Endothelial cell (in vitro differentiated cells): ENCODE measurements around the gene PRKACA. TPM values are rescaled to one million over a fixed set of nuclear protein-coding genes. Genes with fewer than 3 reads are reported as not detected.

Source experiments
- DNase-seq: peaks from one replicate; pipeline ENCODE4 v3.0.0; 2021; ENCODE audit warnings: low spot score
- H3K27ac Mint-ChIP-seq: one replicate; pipeline ENCODE4 v1.8.0; 2021; ENCODE audit warnings: mixed read lengths, inconsistent platforms; ENCODE audit not compliant: unreplicated experiment
- H3K27me3 Mint-ChIP-seq: one replicate; pipeline ENCODE4 v1.8.0; 2021; ENCODE audit warnings: mild to moderate bottlenecking, moderate library complexity, mixed read lengths, inconsistent platforms; ENCODE audit not compliant: unreplicated experiment
- H3K36me3 Mint-ChIP-seq: one replicate; pipeline ENCODE4 v1.8.0; 2021; ENCODE audit warnings: mild to moderate bottlenecking, low read depth, mixed read lengths, inconsistent platforms; ENCODE audit not compliant: unreplicated experiment
- H3K4me1 Mint-ChIP-seq: one replicate; pipeline ENCODE4 v1.8.0; 2021; ENCODE audit warnings: mild to moderate bottlenecking, mixed read lengths, inconsistent platforms; ENCODE audit not compliant: unreplicated experiment
- H3K4me3 Mint-ChIP-seq: one replicate; pipeline ENCODE4 v1.8.0; 2021; ENCODE audit warnings: mild to moderate bottlenecking, mixed read lengths, inconsistent platforms; ENCODE audit not compliant: unreplicated experiment
- H3K9me3 Mint-ChIP-seq: one replicate; pipeline ENCODE4 v1.8.0; 2021; ENCODE audit warnings: mixed read lengths, inconsistent platforms; ENCODE audit not compliant: unreplicated experiment
- CTCF ChIP-seq: fragments of 200-600 bp; sonication (generic); IDR thresholded peaks from one replicate; pipeline ENCODE4 v1.5.0; 2021; ENCODE audit warnings: antibody characterized with exemption; ENCODE audit not compliant: unreplicated experiment
- total RNA-seq: library from RNA; stranded (reverse); fragmentation: NEBNext Ultra II Directional; extraction: Animal tissue kit (Norgen Biotek cat#: 25700); gene quantifications from one replicate; pipeline ENCODE4 v1.2.1, GENCODE V29; 2021; ENCODE audit not compliant: unreplicated experiment

PRKACA gene
- total RNA-seq, 1 donor from 2014 or later: 122 TPM

- no peak for DNase-seq
- Mint-ChIP-seq H3K27ac (no peak overlapping the region), H3K4me1 (peaks cover 40% of the 10 kb centered on the region), H3K4me3 (no peak overlapping the region), H3K27me3 (peaks cover 12% of the 10 kb centered on the region), H3K36me3 (peaks cover 5% of the 10 kb centered on the region), H3K9me3 (no peaks in the 10 kb centered on the region)
- TF ChIP-seq CTCF: peak; percentile 20
These were observed 3.7 kb downstream of the PRKACA start for GRCh38 chr19:14113762-14114414.

GRCh38 chr19:14112809-14113385 is 4.7 kb downstream of the PRKACA start:
- Mint-ChIP-seq H3K9me3 (no peaks in the 10 kb centered on the region), H3K27ac (peak overlapping the region; percentile 61), H3K4me3 (no peak overlapping the region), H3K27me3 (peaks cover 12% of the 10 kb centered on the region), H3K4me1 (peaks cover 35% of the 10 kb centered on the region), H3K36me3 (peaks cover 3% of the 10 kb centered on the region)
- DNase-seq: no peak
- no peak for TF ChIP-seq CTCF

GRCh38 chr19:14112051-14112808 is 5.3 kb downstream of the PRKACA start:
- DNase-seq: no peak
- no peak overlapping the region for H3K4me3 Mint-ChIP-seq
- H3K27ac Mint-ChIP-seq: no peak overlapping the region
- peaks cover 35% of the 10 kb centered on the region for H3K4me1 Mint-ChIP-seq
- no peak for TF ChIP-seq CTCF
- H3K27me3 Mint-ChIP-seq: peaks cover 12% of the 10 kb centered on the region
- no peaks in the 10 kb centered on the region for H3K9me3 Mint-ChIP-seq
- H3K36me3 Mint-ChIP-seq: peaks cover 3% of the 10 kb centered on the region

- Mint-ChIP-seq H3K27me3 (peaks cover 9% of the 10 kb centered on the region), H3K4me3 (no peak overlapping the region), H3K27ac (no peak overlapping the region), H3K4me1 (peaks cover 30% of the 10 kb centered on the region), H3K36me3 (peaks cover 3% of the 10 kb centered on the region), H3K9me3 (no peaks in the 10 kb centered on the region)
- DNase-seq: no peak
- TF ChIP-seq CTCF: no peak
These were observed 6.1 kb downstream of the PRKACA start for GRCh38 chr19:14111486-14111885.

- Mint-ChIP-seq H3K4me3 (no peak overlapping the region), H3K36me3 (peaks cover 3% of the 10 kb centered on the region), H3K27ac (no peak overlapping the region), H3K27me3 (peaks cover 8% of the 10 kb centered on the region), H3K9me3 (no peaks in the 10 kb centered on the region), H3K4me1 (peaks cover 23% of the 10 kb centered on the region)
- DNase-seq: no peak
- no peak for TF ChIP-seq CTCF
These were observed 6.9 kb downstream of the PRKACA start for GRCh38 chr19:14110650-14111049.
